Measurements from ENCODE around the gene SIGLEC6.

Gene SIGLEC6

GRCh38 chr19:51571599-51571998 is 40.1 kb upstream of the SIGLEC6 start:
- TF ChIP-seq SIN3A (IDR thresholded peaks at IDR 0.05; ENCODE audit: borderline replicate concordance, insufficient read depth, low read length), result no peak
- no peak for TF ChIP-seq FOXP2 (optimal IDR thresholded peaks at IDR 0.05; ENCODE audit: borderline replicate concordance, extremely low read depth, extremely low read length, insufficient read depth)
- TF ChIP-seq TAF1 (IDR thresholded peaks at IDR 0.05; ENCODE audit: borderline replicate concordance, insufficient read depth, low read length), result no peak
- TF ChIP-seq POLR2AphosphoS5 (IDR thresholded peaks at IDR 0.05; ENCODE audit: low read depth, low read length), result no peak
- TF ChIP-seq, protein P1, sequence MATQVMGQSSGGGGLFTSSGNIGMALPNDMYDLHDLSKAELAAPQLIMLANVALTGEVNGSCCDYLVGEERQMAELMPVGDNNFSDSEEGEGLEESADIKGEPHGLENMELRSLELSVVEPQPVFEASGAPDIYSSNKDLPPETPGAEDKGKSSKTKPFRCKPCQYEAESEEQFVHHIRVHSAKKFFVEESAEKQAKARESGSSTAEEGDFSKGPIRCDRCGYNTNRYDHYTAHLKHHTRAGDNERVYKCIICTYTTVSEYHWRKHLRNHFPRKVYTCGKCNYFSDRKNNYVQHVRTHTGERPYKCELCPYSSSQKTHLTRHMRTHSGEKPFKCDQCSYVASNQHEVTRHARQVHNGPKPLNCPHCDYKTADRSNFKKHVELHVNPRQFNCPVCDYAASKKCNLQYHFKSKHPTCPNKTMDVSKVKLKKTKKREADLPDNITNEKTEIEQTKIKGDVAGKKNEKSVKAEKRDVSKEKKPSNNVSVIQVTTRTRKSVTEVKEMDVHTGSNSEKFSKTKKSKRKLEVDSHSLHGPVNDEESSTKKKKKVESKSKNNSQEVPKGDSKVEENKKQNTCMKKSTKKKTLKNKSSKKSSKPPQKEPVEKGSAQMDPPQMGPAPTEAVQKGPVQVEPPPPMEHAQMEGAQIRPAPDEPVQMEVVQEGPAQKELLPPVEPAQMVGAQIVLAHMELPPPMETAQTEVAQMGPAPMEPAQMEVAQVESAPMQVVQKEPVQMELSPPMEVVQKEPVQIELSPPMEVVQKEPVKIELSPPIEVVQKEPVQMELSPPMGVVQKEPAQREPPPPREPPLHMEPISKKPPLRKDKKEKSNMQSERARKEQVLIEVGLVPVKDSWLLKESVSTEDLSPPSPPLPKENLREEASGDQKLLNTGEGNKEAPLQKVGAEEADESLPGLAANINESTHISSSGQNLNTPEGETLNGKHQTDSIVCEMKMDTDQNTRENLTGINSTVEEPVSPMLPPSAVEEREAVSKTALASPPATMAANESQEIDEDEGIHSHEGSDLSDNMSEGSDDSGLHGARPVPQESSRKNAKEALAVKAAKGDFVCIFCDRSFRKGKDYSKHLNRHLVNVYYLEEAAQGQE (IDR thresholded peaks at IDR 0.05; ENCODE audit: insufficient read depth in 1 of 2, low read depth in 2 of 2, low read length in 2 of 2), result no peak

DNA sequence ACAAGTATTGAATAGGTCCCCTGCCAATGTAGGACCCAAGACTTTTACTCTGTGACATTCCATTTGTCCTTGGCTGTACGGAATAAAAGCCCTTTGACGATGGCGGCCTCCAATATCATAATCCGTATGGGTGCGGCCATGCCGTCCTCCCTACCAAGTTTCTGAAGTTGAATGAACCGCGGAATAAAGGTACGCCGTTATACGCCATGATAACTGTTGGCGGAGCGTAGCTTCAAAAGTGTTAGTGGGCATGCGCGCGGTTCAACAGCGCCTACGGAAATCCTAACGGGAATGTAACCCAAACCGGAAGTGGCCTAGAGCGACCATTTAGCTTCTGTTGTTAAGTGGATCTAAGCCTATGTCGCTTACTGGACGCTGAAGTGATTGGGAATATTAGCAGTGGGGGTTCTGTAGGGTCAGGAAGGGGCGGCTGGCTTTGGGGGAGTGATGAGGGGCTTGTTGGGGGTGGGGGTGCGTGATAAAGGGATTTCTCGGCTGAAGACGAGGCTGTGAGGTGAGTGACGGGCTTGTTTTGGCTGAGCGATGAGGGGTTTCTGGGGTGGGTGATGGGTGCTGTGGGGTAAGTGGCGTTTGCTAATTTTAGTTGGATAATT is 39.6 kb upstream of the SIGLEC6 start, which contains the start of gene ZNF175:
ZNF175 (plus strand) TSS at position 322 of the 614 bp plus-strand sequence. CDS start 2,047 bp downstream, outside the sequence.
- TF ChIP-seq POLR2AphosphoS5 (IDR thresholded peaks at IDR 0.05; ENCODE audit: low read depth, low read length) (peak; percentile 76; the same call in 1 of the 2 replicates), TAF1 (IDR thresholded peaks at IDR 0.05; ENCODE audit: borderline replicate concordance, insufficient read depth, low read length) (0 out of 2 replicates have a peak, but pooled peaks have one; percentile 73), FOXP2 (optimal IDR thresholded peaks at IDR 0.05; ENCODE audit: borderline replicate concordance, extremely low read depth, extremely low read length, insufficient read depth) (no peak), SIN3A (IDR thresholded peaks at IDR 0.05; ENCODE audit: borderline replicate concordance, insufficient read depth, low read length) (peak; percentile 69; the same call in 1 of the 2 replicates)
- TF ChIP-seq, protein P1 (IDR thresholded peaks at IDR 0.05; ENCODE audit: insufficient read depth in 1 of 2, low read depth in 2 of 2, low read length in 2 of 2), result 0 out of 4 replicates have a peak, but pooled peaks of 1 of the 2 experiments have one; percentile 46

- no peak for TF ChIP-seq FOXP2 (optimal IDR thresholded peaks at IDR 0.05; ENCODE audit: borderline replicate concordance, extremely low read depth, extremely low read length, insufficient read depth)
- TF ChIP-seq SIN3A (IDR thresholded peaks at IDR 0.05; ENCODE audit: borderline replicate concordance, insufficient read depth, low read length), result no peak
- TF ChIP-seq POLR2AphosphoS5 (IDR thresholded peaks at IDR 0.05; ENCODE audit: low read depth, low read length), result no peak
- TF ChIP-seq TAF1 (IDR thresholded peaks at IDR 0.05; ENCODE audit: borderline replicate concordance, insufficient read depth, low read length), result no peak
- TF ChIP-seq, protein P1 (IDR thresholded peaks at IDR 0.05; ENCODE audit: insufficient read depth in 1 of 2, low read depth in 2 of 2, low read length in 2 of 2), result no peak
Observed at GRCh38 chr19:51568456-51568855, 37.0 kb upstream of the SIGLEC6 start.

DNA sequence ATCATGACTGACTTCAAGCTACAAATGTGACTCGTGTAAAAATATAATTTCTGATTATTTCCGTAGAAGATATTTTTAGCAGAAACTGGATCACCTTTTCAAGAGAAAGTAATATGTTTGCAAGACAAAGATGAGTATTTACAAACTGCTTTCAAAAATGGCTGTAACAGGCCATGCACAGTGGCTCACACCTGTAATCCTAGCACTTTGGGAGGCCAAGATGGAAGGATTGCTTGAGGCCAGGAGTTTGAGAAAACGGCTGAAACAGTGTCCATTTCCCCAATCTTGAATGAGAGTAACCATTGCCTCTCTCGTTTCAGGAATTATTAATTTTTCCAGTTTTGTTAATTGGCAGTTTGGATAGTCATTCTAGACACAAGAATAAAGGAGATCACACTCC is 36.1 kb upstream of the SIGLEC6 start:
- TF ChIP-seq FOXP2 (optimal IDR thresholded peaks at IDR 0.05; ENCODE audit: borderline replicate concordance, extremely low read depth, extremely low read length, insufficient read depth) (no peak), TAF1 (IDR thresholded peaks at IDR 0.05; ENCODE audit: borderline replicate concordance, insufficient read depth, low read length) (no peak), SIN3A (IDR thresholded peaks at IDR 0.05; ENCODE audit: borderline replicate concordance, insufficient read depth, low read length) (no peak), POLR2AphosphoS5 (IDR thresholded peaks at IDR 0.05; ENCODE audit: low read depth, low read length) (no peak)
- TF ChIP-seq, protein P1 (IDR thresholded peaks at IDR 0.05; ENCODE audit: insufficient read depth in 1 of 2, low read depth in 2 of 2, low read length in 2 of 2), result no peak
